ENCODE measurements around the gene DNAH10.

The DNAH10 gene

DNA sequence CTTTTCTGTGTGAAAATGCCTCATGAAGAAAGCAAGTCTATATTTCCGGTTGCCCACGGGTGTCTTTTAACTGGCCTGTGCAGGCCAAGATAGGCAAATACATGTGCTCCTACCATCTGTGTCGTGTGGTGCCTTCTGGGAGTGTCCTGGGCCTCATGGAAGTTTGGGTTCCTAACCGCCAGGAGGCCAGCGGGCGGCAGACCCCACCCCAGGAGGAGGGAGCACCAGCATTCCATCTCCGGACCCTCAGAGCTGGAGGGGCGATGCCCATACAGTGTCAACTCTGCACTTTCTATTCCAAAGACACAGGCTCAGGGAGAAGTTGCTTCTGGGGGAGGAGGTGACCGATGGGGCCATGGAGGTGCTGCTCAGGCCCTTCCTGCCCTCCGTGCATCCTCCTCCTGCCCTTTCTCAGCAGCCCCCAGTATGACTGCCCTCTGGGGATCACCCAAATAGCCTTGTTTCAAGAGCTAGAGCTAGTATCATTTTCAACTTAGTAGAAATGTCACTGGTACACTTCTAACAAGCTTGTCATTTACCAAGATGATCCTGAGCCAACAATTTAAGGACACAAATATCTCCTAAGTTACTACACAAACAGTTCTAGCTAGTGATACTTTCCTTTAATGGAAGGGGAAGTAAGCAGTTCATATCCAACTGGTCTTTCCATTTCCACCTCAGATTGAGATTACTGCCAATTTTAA is 192.7 kb downstream of the DNAH10 start:
- no peak for DNase-seq
- over 99% methylated on average over 8 of the region's 10 CpGs for WGBS (ENCODE audit: insufficient coverage)
- no peaks in the 10 kb centered on the region for H3K27me3 ChIP-seq (replicated peaks in 2 of 5; ENCODE audit: control insufficient read depth in 4 of 5, insufficient read depth in 5 of 5, low read length in 4 of 5)
- no peak overlapping the region for H3K27ac ChIP-seq (ENCODE audit: insufficient read depth in 1 of 2, low read depth in 1 of 2, low read length in 2 of 2, poor library complexity in 1 of 2, severe bottlenecking in 2 of 2)
- CTCF ChIA-PET, result interaction anchor here (0.8 to 1.3 kb wide), 2 partner anchors 14 to 21 kb away, joined by 3 read pairs; no protein-coding TSS in a partner anchor
- H3K36me3 ChIP-seq (ENCODE audit: control insufficient read depth in 4 of 4, insufficient read depth in 4 of 4, low read length in 3 of 4), result no peaks in the 10 kb centered on the region
- H3K9me3 ChIP-seq (ENCODE audit: control extremely low read depth in 1 of 5, control insufficient read depth in 4 of 5, insufficient read depth in 2 of 5, low read depth in 1 of 5, low read length in 4 of 5), result no peaks in the 10 kb centered on the region
- H3K4me3 ChIP-seq (ENCODE audit: control insufficient read depth in 1 of 7, extremely low read depth in 1 of 7, insufficient read depth in 4 of 7, low read depth in 2 of 7, low read length in 6 of 7), result no peak overlapping the region
- H3K4me1 ChIP-seq (ENCODE audit: control extremely low read depth in 1 of 4, control insufficient read depth in 4 of 4, insufficient read depth in 4 of 4, low read length in 3 of 4), result no peaks in the 10 kb centered on the region
- POLR2A ChIA-PET, result no interaction called here

GRCh38 chr12:123956249-123956648 is 194.1 kb downstream of the DNAH10 start:
- H3K27ac ChIP-seq (ENCODE audit: insufficient read depth in 1 of 2, low read depth in 1 of 2, low read length in 2 of 2, poor library complexity in 1 of 2, severe bottlenecking in 2 of 2), result no peak overlapping the region
- no peak overlapping the region for H3K4me3 ChIP-seq (ENCODE audit: control insufficient read depth in 1 of 7, extremely low read depth in 1 of 7, insufficient read depth in 4 of 7, low read depth in 2 of 7, low read length in 6 of 7)
- CTCF ChIA-PET, result interaction anchor here (0.7 to 1.3 kb wide), 2 partner anchors 16 to 37 kb away, joined by 3 read pairs; no protein-coding TSS in a partner anchor
- no peak for DNase-seq
- no peaks in the 10 kb centered on the region for H3K36me3 ChIP-seq (ENCODE audit: control insufficient read depth in 4 of 4, insufficient read depth in 4 of 4, low read length in 3 of 4)
- 95% methylated on average over 3 of the region's 9 CpGs for WGBS (ENCODE audit: insufficient coverage)
- no peaks in the 10 kb centered on the region for H3K4me1 ChIP-seq (ENCODE audit: control extremely low read depth in 1 of 4, control insufficient read depth in 4 of 4, insufficient read depth in 4 of 4, low read length in 3 of 4)
- no peaks in the 10 kb centered on the region for H3K9me3 ChIP-seq (ENCODE audit: control extremely low read depth in 1 of 5, control insufficient read depth in 4 of 5, insufficient read depth in 2 of 5, low read depth in 1 of 5, low read length in 4 of 5)
- POLR2A ChIA-PET, result interaction anchor here (0.6 kb wide), 1 partner anchor 1542 kb away, joined by 3 read pairs; no protein-coding TSS in a partner anchor
- no peaks in the 10 kb centered on the region for H3K27me3 ChIP-seq (replicated peaks in 2 of 5; ENCODE audit: control insufficient read depth in 4 of 5, insufficient read depth in 5 of 5, low read length in 4 of 5)

DNA sequence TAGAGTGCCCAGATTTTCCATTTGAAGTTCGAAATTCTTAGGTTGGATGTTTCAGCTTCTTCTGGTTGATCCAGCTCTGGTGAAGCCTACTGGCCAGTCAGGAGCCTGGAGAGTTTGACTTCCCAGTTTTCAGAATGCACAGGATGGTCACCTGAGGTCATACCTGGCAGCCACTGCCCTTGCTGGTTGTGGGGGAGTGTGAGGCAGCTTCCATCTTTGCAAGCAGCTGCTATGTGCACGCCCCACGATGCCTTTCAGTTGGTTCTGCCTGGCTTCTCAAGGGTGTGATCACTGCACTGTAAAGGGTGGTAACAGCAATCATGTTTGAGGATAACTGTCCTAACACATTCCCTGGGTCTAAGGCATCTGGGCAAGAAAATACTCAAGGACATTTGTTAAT is 195.1 kb downstream of the DNAH10 start:
- no peak for DNase-seq
- H3K4me3 ChIP-seq (ENCODE audit: control insufficient read depth in 1 of 7, extremely low read depth in 1 of 7, insufficient read depth in 4 of 7, low read depth in 2 of 7, low read length in 6 of 7), result no peak overlapping the region
- H3K27me3 ChIP-seq (replicated peaks in 2 of 5; ENCODE audit: control insufficient read depth in 4 of 5, insufficient read depth in 5 of 5, low read length in 4 of 5), result no peaks in the 10 kb centered on the region
- POLR2A ChIA-PET, result no interaction called here
- WGBS (ENCODE audit: insufficient coverage), result 100% methylated on average over 3 of the region's 3 CpGs
- H3K4me1 ChIP-seq (ENCODE audit: control extremely low read depth in 1 of 4, control insufficient read depth in 4 of 4, insufficient read depth in 4 of 4, low read length in 3 of 4), result no peaks in the 10 kb centered on the region
- H3K36me3 ChIP-seq (ENCODE audit: control insufficient read depth in 4 of 4, insufficient read depth in 4 of 4, low read length in 3 of 4), result no peaks in the 10 kb centered on the region
- CTCF ChIA-PET, result no interaction called here
- no peaks in the 10 kb centered on the region for H3K9me3 ChIP-seq (ENCODE audit: control extremely low read depth in 1 of 5, control insufficient read depth in 4 of 5, insufficient read depth in 2 of 5, low read depth in 1 of 5, low read length in 4 of 5)
- H3K27ac ChIP-seq (ENCODE audit: insufficient read depth in 1 of 2, low read depth in 1 of 2, low read length in 2 of 2, poor library complexity in 1 of 2, severe bottlenecking in 2 of 2), result no peak overlapping the region

DNA sequence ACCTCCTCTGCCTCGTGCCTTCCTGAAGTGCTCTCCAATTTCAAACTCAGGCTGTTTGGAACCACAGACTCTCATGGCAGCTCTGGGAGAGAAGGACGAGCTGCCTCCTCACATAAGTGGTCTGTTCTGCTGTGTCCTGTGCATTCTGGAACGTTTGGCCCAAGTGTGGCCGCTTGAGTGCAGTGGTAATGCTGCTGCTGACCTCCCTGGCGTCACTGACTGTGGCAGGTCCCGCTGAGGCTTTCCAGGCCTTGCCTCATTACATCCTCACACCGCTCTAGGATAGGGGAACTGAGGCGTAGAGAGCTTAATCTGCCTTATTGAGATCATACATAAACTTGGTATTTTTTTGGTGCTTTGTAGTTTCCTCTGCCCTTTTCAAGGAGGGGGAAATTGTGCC is 196.4 kb downstream of the DNAH10 start:
- DNase-seq, result no peak
- Histone ChIP-seq H3K9me3 (ENCODE audit: control extremely low read depth in 1 of 5, control insufficient read depth in 4 of 5, insufficient read depth in 2 of 5, low read depth in 1 of 5, low read length in 4 of 5) (no peaks in the 10 kb centered on the region), H3K27me3 (replicated peaks in 2 of 5; ENCODE audit: control insufficient read depth in 4 of 5, insufficient read depth in 5 of 5, low read length in 4 of 5) (no peaks in the 10 kb centered on the region), H3K4me1 (ENCODE audit: control extremely low read depth in 1 of 4, control insufficient read depth in 4 of 4, insufficient read depth in 4 of 4, low read length in 3 of 4) (no peaks in the 10 kb centered on the region), H3K4me3 (ENCODE audit: control insufficient read depth in 1 of 7, extremely low read depth in 1 of 7, insufficient read depth in 4 of 7, low read depth in 2 of 7, low read length in 6 of 7) (no peak overlapping the region), H3K36me3 (ENCODE audit: control insufficient read depth in 4 of 4, insufficient read depth in 4 of 4, low read length in 3 of 4) (no peaks in the 10 kb centered on the region), H3K27ac (ENCODE audit: insufficient read depth in 1 of 2, low read depth in 1 of 2, low read length in 2 of 2, poor library complexity in 1 of 2, severe bottlenecking in 2 of 2) (no peak overlapping the region)
- ChIA-PET POLR2A (no interaction called here), CTCF (interaction anchor here (0.8 kb wide), 1 partner anchor 64 kb away, joined by 3 read pairs; no protein-coding TSS in a partner anchor)
- 97% methylated on average over 6 of the region's 8 CpGs for WGBS (ENCODE audit: insufficient coverage)

DNA sequence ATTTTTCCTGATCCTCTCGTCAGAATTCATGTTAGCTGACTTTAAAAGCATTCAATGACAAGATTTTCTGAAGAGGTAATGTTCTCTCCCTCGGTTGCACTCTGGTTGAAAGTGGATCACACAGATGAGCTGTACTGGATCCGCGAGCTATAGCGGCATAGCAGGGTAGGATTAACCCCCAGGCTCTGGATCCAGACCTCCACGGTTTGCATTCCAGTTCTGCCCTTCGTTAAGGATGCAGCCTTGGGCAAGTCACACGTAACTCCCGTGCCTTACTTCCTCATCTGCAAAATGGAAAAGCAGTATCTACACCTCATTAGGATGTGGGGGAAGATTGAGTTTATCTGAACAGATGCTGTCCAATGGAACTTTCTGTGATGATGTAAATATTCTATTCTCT is 196.8 kb downstream of the DNAH10 start:
- CTCF ChIA-PET, result interaction anchor here (0.8 kb wide), 2 partner anchors 22 to 65 kb away, joined by 3 read pairs; no protein-coding TSS in a partner anchor
- no peak overlapping the region for H3K27ac ChIP-seq (ENCODE audit: insufficient read depth in 1 of 2, low read depth in 1 of 2, low read length in 2 of 2, poor library complexity in 1 of 2, severe bottlenecking in 2 of 2)
- no peak overlapping the region for H3K4me3 ChIP-seq (ENCODE audit: control insufficient read depth in 1 of 7, extremely low read depth in 1 of 7, insufficient read depth in 4 of 7, low read depth in 2 of 7, low read length in 6 of 7)
- no peaks in the 10 kb centered on the region for H3K9me3 ChIP-seq (ENCODE audit: control extremely low read depth in 1 of 5, control insufficient read depth in 4 of 5, insufficient read depth in 2 of 5, low read depth in 1 of 5, low read length in 4 of 5)
- H3K27me3 ChIP-seq (replicated peaks in 2 of 5; ENCODE audit: control insufficient read depth in 4 of 5, insufficient read depth in 5 of 5, low read length in 4 of 5), result no peaks in the 10 kb centered on the region
- DNase-seq, result no peak
- 96% methylated on average over 6 of the region's 9 CpGs for WGBS (ENCODE audit: insufficient coverage)
- POLR2A ChIA-PET, result no interaction called here
- no peaks in the 10 kb centered on the region for H3K36me3 ChIP-seq (ENCODE audit: control insufficient read depth in 4 of 4, insufficient read depth in 4 of 4, low read length in 3 of 4)
- no peaks in the 10 kb centered on the region for H3K4me1 ChIP-seq (ENCODE audit: control extremely low read depth in 1 of 4, control insufficient read depth in 4 of 4, insufficient read depth in 4 of 4, low read length in 3 of 4)

DNA sequence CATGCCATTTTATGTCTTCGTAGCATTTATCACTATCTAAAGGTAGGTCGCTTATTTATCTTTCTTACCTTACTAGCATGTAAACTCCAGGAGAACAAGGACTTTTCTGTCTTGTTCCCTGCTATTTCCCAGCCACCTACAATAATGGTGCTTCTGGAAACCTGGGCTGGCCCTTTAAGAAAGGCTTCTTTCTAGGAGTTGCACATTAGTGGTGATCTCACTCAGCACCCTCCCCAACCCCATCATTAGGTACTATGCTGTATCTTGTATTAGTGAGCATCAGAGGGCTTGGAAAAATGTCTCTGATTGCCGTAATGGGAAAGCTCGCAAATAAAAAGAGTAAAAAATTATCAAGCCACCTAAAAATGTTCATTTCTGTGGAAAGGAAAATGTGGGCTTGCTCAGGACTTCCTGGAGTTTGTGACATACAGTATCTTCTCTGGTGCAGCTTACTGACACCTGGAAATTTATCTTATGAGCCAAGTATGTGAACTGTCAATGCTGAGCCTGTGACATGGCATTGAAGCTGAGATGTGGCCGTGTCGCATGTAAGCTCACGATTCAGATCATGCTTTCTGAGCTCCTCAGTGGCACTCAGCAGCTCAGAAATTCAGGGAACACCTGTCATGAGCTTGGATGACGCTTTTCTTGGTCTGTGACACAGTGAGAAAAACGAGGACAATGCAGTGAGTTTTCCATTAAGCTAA is 198.1 kb downstream of the DNAH10 start:
- POLR2A ChIA-PET, result interaction anchor here (0.9 kb wide), 1 partner anchor 11 kb away, joined by 4 read pairs; no protein-coding TSS in a partner anchor
- DNase-seq, result no peak
- CTCF ChIA-PET, result interaction anchor here (0.8 to 1.2 kb wide), 7 partner anchors 21 to 95 kb away, joined by 3 to 4 read pairs (median 3); no protein-coding TSS in a partner anchor
- Histone ChIP-seq H3K4me3 (ENCODE audit: control insufficient read depth in 1 of 7, extremely low read depth in 1 of 7, insufficient read depth in 4 of 7, low read depth in 2 of 7, low read length in 6 of 7) (no peak overlapping the region), H3K9me3 (ENCODE audit: control extremely low read depth in 1 of 5, control insufficient read depth in 4 of 5, insufficient read depth in 2 of 5, low read depth in 1 of 5, low read length in 4 of 5) (no peaks in the 10 kb centered on the region), H3K4me1 (ENCODE audit: control extremely low read depth in 1 of 4, control insufficient read depth in 4 of 4, insufficient read depth in 4 of 4, low read length in 3 of 4) (no peaks in the 10 kb centered on the region), H3K36me3 (ENCODE audit: control insufficient read depth in 4 of 4, insufficient read depth in 4 of 4, low read length in 3 of 4) (no peaks in the 10 kb centered on the region), H3K27ac (ENCODE audit: insufficient read depth in 1 of 2, low read depth in 1 of 2, low read length in 2 of 2, poor library complexity in 1 of 2, severe bottlenecking in 2 of 2) (no peak overlapping the region), H3K27me3 (replicated peaks in 2 of 5; ENCODE audit: control insufficient read depth in 4 of 5, insufficient read depth in 5 of 5, low read length in 4 of 5) (no peaks in the 10 kb centered on the region)
- 94% methylated on average over 8 of the region's 9 CpGs for WGBS (ENCODE audit: insufficient coverage)

GRCh38 chr12:123960856-123961255 is 198.8 kb downstream of the DNAH10 start:
- Histone ChIP-seq H3K27me3 (replicated peaks in 2 of 5; ENCODE audit: control insufficient read depth in 4 of 5, insufficient read depth in 5 of 5, low read length in 4 of 5) (no peaks in the 10 kb centered on the region), H3K27ac (ENCODE audit: insufficient read depth in 1 of 2, low read depth in 1 of 2, low read length in 2 of 2, poor library complexity in 1 of 2, severe bottlenecking in 2 of 2) (no peak overlapping the region), H3K36me3 (ENCODE audit: control insufficient read depth in 4 of 4, insufficient read depth in 4 of 4, low read length in 3 of 4) (peaks cover 0 to 5% (median 0%) of the 10 kb centered on the region in 4 experiments), H3K4me1 (ENCODE audit: control extremely low read depth in 1 of 4, control insufficient read depth in 4 of 4, insufficient read depth in 4 of 4, low read length in 3 of 4) (no peaks in the 10 kb centered on the region), H3K4me3 (ENCODE audit: control insufficient read depth in 1 of 7, extremely low read depth in 1 of 7, insufficient read depth in 4 of 7, low read depth in 2 of 7, low read length in 6 of 7) (no peak overlapping the region), H3K9me3 (ENCODE audit: control extremely low read depth in 1 of 5, control insufficient read depth in 4 of 5, insufficient read depth in 2 of 5, low read depth in 1 of 5, low read length in 4 of 5) (no peaks in the 10 kb centered on the region)
- 100% methylated on average over 2 of the region's 4 CpGs for WGBS (ENCODE audit: insufficient coverage)
- ChIA-PET CTCF (interaction anchor here (0.8 to 1.2 kb wide), 7 partner anchors 22 to 95 kb away, joined by 3 to 4 read pairs (median 3); no protein-coding TSS in a partner anchor), POLR2A (interaction anchor here (0.9 kb wide), 1 partner anchor 11 kb away, joined by 4 read pairs; no protein-coding TSS in a partner anchor)
- DNase-seq, result no peak
